Measurements from ENCODE around the gene IL6R. TPM values are rescaled to one million over a fixed set of nuclear protein-coding genes. Genes with fewer than 3 reads are reported as not detected.
A peak's percentile ranks its signal among the peaks of the same experiment; 100 is the strongest.

The IL6R gene
- total RNA-seq, 1 donor from 2014 or later: 2.2 TPM

GRCh38 chr1:154417338-154417608, 12.1 kb downstream of the IL6R start:
- DNase-seq (ENCODE audit: low read depth) (no peak), FAIRE-seq (no peak)
- Histone ChIP-seq H2AFZ (ENCODE audit: low read depth, low read length) (no peak overlapping the region), H3K4me2 (ENCODE audit: low read length) (no peak overlapping the region), H3K4me3 (ENCODE audit: insufficient read depth, low read depth, low read length) (no peak overlapping the region), H3K9me3 (ENCODE audit: insufficient read depth, low read depth, low read length) (no peaks in the 10 kb centered on the region), H4K20me1 (ENCODE audit: insufficient read depth, low read length) (no peaks in the 10 kb centered on the region), H3K9ac (ENCODE audit: low read length) (no peak overlapping the region), H3K27ac (ENCODE audit: low read depth, low read length) (no peak overlapping the region), H3K36me3 (ENCODE audit: insufficient read depth, low read length) (no peaks in the 10 kb centered on the region), H3K27me3 (ENCODE audit: insufficient read depth, low read length) (no peaks in the 10 kb centered on the region), H3K79me2 (ENCODE audit: insufficient read depth, low read length) (no peaks in the 10 kb centered on the region), H3K4me1 (ENCODE audit: insufficient read depth, low read length) (peaks cover 29% of the 10 kb centered on the region)
- Mint-ChIP-seq H3K9me3 (ENCODE audit: unreplicated experiment) (no peaks in the 10 kb centered on the region), H3K36me3 (ENCODE audit: low read depth, unreplicated experiment) (peaks cover 3% of the 10 kb centered on the region), H3K27ac (ENCODE audit: unreplicated experiment) (no peak overlapping the region), H3K27me3 (ENCODE audit: low read depth, unreplicated experiment) (peaks cover 5% of the 10 kb centered on the region), H3K4me3 (ENCODE audit: unreplicated experiment) (no peak overlapping the region), H3K4me1 (ENCODE audit: low read depth, unreplicated experiment) (peaks cover 19% of the 10 kb centered on the region)
- TF ChIP-seq CTCF (IDR thresholded peaks at IDR 0.05; ENCODE audit: insufficient read depth, low read depth, low read length): no peak

DNA sequence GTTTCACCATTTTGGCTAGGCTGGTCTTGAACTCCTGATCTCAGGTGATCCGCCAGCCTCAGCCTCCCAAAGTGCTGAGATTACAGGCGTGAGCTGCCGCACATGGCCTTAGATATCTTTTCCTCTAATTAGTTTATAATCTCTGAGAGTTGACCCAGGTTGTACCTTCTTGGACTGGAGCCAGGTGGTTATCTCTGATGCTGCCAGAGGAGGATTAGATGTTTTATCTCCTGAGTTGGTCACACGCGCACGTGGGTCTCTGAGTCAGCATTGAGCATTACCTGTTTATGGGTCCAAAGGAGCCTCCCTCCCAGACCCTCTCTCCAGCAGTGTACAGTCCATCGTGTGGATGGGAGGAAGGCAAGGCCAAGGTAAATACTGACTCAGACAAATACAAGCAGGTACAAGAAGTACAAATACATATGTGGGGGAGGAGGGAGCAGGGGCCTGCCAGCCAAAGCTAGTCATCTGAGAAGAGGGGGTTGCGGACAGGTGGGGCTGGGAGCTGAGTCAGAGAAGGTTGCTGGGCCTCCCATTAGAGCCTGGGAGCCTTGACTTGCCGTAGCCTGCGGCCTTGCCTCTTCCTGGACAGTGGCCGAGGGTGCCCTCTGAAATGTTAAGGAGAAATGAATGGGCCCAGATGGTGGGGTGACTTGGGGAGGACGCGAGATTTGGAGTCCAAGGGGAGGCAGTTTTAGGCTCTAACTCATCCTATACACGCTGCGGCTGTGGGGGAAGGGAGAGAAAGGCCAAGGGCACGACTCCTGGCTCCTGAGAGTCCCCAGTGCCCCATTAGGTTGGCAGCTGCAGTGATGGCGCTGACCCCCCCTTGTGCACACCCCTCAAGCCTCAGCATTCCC, 13.1 kb downstream of the IL6R start:
- no peak overlapping the region for H3K27ac ChIP-seq (ENCODE audit: low read depth, low read length)
- Mint-ChIP-seq H3K27me3 (ENCODE audit: low read depth, unreplicated experiment) (peaks cover 5% of the 10 kb centered on the region), H3K36me3 (ENCODE audit: low read depth, unreplicated experiment) (peaks cover 3% of the 10 kb centered on the region), H3K9me3 (ENCODE audit: unreplicated experiment) (no peaks in the 10 kb centered on the region), H3K4me1 (ENCODE audit: low read depth, unreplicated experiment) (peaks cover 23% of the 10 kb centered on the region), H3K4me3 (ENCODE audit: unreplicated experiment) (no peak overlapping the region), H3K27ac (ENCODE audit: unreplicated experiment) (no peak overlapping the region)
- H3K79me2 ChIP-seq (ENCODE audit: insufficient read depth, low read length): no peaks in the 10 kb centered on the region
- H3K27me3 ChIP-seq (ENCODE audit: insufficient read depth, low read length): no peaks in the 10 kb centered on the region
- TF ChIP-seq EZH2 (IDR thresholded peaks at IDR 0.05; ENCODE audit: insufficient read depth, low read length) (no peak), CTCF (IDR thresholded peaks at IDR 0.05; ENCODE audit: insufficient read depth, low read depth, low read length) (no peak)
- H3K9ac ChIP-seq (ENCODE audit: low read length): no peak overlapping the region
- no peaks in the 10 kb centered on the region for H4K20me1 ChIP-seq (ENCODE audit: insufficient read depth, low read length)
- H3K4me2 ChIP-seq (ENCODE audit: low read length): no peak overlapping the region
- H2AFZ ChIP-seq (ENCODE audit: low read depth, low read length): no peak overlapping the region
- peaks cover 36% of the 10 kb centered on the region for H3K4me1 ChIP-seq (ENCODE audit: insufficient read depth, low read length)
- no peaks in the 10 kb centered on the region for H3K36me3 ChIP-seq (ENCODE audit: insufficient read depth, low read length)
- H3K4me3 ChIP-seq (ENCODE audit: insufficient read depth, low read depth, low read length): no peak overlapping the region
- FAIRE-seq (no peak), DNase-seq (ENCODE audit: low read depth) (peak; percentile 39)
- H3K9me3 ChIP-seq (ENCODE audit: insufficient read depth, low read depth, low read length): no peaks in the 10 kb centered on the region

DNA sequence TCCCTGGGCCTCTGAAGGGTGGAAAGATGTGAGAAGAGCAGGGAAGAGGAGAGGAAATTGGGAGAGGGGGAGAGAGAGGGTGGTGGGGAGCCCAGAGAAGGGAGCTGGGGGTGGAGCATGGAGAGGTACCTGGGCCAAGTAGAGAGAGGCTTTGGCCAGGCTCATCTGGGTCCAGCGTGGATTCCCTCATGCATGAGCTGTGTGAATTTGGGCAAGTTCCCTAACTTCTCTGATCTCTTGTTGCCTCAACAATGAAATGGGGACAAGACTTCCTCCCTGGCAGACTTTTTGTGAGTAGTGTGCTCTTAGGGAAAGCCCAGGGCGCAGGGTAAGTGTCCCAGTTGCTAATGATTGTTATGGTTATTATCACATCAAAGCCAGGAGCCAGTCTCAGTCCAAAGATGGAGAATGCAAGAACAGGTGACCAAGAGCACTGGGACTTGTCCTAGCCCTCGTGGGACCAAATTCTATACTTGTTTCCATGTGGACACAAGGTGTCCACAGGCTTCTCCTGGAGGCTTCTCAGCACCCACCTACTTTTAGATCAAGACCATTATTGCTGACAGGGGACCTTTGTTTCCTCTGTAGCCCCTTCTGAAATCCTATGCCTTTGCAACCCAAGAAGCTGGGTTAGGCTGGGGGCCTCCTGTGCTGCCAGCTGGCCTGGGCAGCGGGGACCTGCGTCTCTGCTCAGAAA, 13.9 kb downstream of the IL6R start:
- H3K9me3 ChIP-seq (ENCODE audit: insufficient read depth, low read depth, low read length): no peaks in the 10 kb centered on the region
- no peak for TF ChIP-seq CTCF (IDR thresholded peaks at IDR 0.05; ENCODE audit: insufficient read depth, low read depth, low read length)
- TF ChIP-seq EZH2 (IDR thresholded peaks at IDR 0.05; ENCODE audit: insufficient read depth, low read length): no peak
- peak overlapping the region; percentile 66 for H3K27ac ChIP-seq (ENCODE audit: low read depth, low read length)
- Mint-ChIP-seq H3K4me1 (ENCODE audit: low read depth, unreplicated experiment) (peaks cover 30% of the 10 kb centered on the region), H3K9me3 (ENCODE audit: unreplicated experiment) (no peaks in the 10 kb centered on the region), H3K27me3 (ENCODE audit: low read depth, unreplicated experiment) (peaks cover 5% of the 10 kb centered on the region), H3K36me3 (ENCODE audit: low read depth, unreplicated experiment) (peaks cover 3% of the 10 kb centered on the region), H3K4me3 (ENCODE audit: unreplicated experiment) (no peak overlapping the region), H3K27ac (ENCODE audit: unreplicated experiment) (no peak overlapping the region)
- H2AFZ ChIP-seq (ENCODE audit: low read depth, low read length): no peak overlapping the region
- no peaks in the 10 kb centered on the region for H3K27me3 ChIP-seq (ENCODE audit: insufficient read depth, low read length)
- no peak for DNase-seq (ENCODE audit: low read depth)
- H3K4me2 ChIP-seq (ENCODE audit: low read length): peak overlapping the region; percentile 76
- H3K9ac ChIP-seq (ENCODE audit: low read length): peak overlapping the region; percentile 70
- no peak overlapping the region for H3K4me3 ChIP-seq (ENCODE audit: insufficient read depth, low read depth, low read length)
- FAIRE-seq: no peak
- no peaks in the 10 kb centered on the region for H4K20me1 ChIP-seq (ENCODE audit: insufficient read depth, low read length)
- H3K79me2 ChIP-seq (ENCODE audit: insufficient read depth, low read length): no peaks in the 10 kb centered on the region
- H3K4me1 ChIP-seq (ENCODE audit: insufficient read depth, low read length): peaks cover 44% of the 10 kb centered on the region
- H3K36me3 ChIP-seq (ENCODE audit: insufficient read depth, low read length): no peaks in the 10 kb centered on the region

Measured in astrocyte (in vitro differentiated cells and primary cell).